IMR-90 (cell line): ENCODE results near the gene ZDHHC14. TPM values are rescaled to one million over a fixed set of nuclear protein-coding genes. Genes with fewer than 3 reads are reported as not detected.

Source experiments
- ATAC-seq: fragments of 200-7000 bp; cut with Tn5 transposase; 2 replicates; pipeline ENCODE4 v1.9.1; 2020; ENCODE audit warnings: low read depth, mild to moderate bottlenecking, moderate library complexity
- BruUV-seq: library from RNA; stranded (reverse); fragments of 400-500 nt; replicated peaks from 2 replicates; lab custom pipeline; 2021; lab: Mats Ljungman, UMichigan
- CTCF ChIA-PET: fragments of 300-600 bp; formaldehyde crosslinking; extraction: SDS; loops from one replicate; lab custom pipeline; 2021; ENCODE audit warnings: antibody characterized with exemption; lab: Yijun Ruan, JAX
- POLR2A ChIA-PET: fragments of 300-600 bp; sonication (Branson Sonifier 250); formaldehyde crosslinking; loops from one replicate; lab custom pipeline; 2022; ENCODE audit warnings: antibody characterized with exemption; ENCODE audit not compliant: unreplicated experiment; lab: Charles Lee
- DNase-seq: peaks from one replicate; pipeline ENCODE4 v3.0.0; 2013
- H2AFZ ChIP-seq: replicated peaks from 2 replicates; pipeline ENCODE3; 2013; ENCODE audit warnings: low read length, mild to moderate bottlenecking; ENCODE audit not compliant: poor library complexity
- H2AK5ac ChIP-seq: 2 replicates; pipeline ENCODE4 v1.6.1; 2013; ENCODE audit warnings: low read depth, low read length, inconsistent platforms
- H2AK9ac ChIP-seq: replicated peaks from 2 replicates; pipeline ENCODE3; 2013; ENCODE audit warnings: mild to moderate bottlenecking, low read depth, low read length, moderate library complexity; ENCODE audit not compliant: poor library complexity
- H2BK120ac ChIP-seq: 2 replicates; pipeline ENCODE4 v1.6.1; 2013; ENCODE audit warnings: low read depth, low read length, inconsistent platforms
- H2BK15ac ChIP-seq: 3 replicates; pipeline ENCODE4 v1.6.1; 2013; ENCODE audit warnings: low read depth, low read length, inconsistent platforms
- H2BK20ac ChIP-seq: 2 replicates; pipeline ENCODE4 v1.6.1; 2013; ENCODE audit warnings: low read depth, mild to moderate bottlenecking, inconsistent platforms, low read length, moderate library complexity
- H2BK5ac ChIP-seq: 2 replicates; pipeline ENCODE4 v1.6.1; 2013; ENCODE audit warnings: mild to moderate bottlenecking, low read depth, low read length, inconsistent platforms; ENCODE audit not compliant: poor library complexity, severe bottlenecking
- H3K14ac ChIP-seq: replicated peaks from 2 replicates; pipeline ENCODE4 v1.6.1; 2013; ENCODE audit warnings: low read depth, low read length, inconsistent platforms
- H3K18ac ChIP-seq: 2 replicates; pipeline ENCODE4 v1.6.1; 2013; ENCODE audit warnings: low read depth, low read length, control low read depth
- H3K23ac ChIP-seq: 2 replicates; pipeline ENCODE4 v1.6.1; 2013; ENCODE audit warnings: low read depth, low read length, inconsistent platforms
- H3K27ac ChIP-seq: 2 replicates; pipeline ENCODE4 v1.5.1; 2013; ENCODE audit warnings: mild to moderate bottlenecking, control low read depth, low read length; ENCODE audit not compliant: insufficient read depth
- H3K27me3 ChIP-seq: 2 replicates; pipeline ENCODE4 v1.6.1; 2013; ENCODE audit warnings: low read length; ENCODE audit not compliant: control insufficient read depth, insufficient read depth
- H3K36me3 ChIP-seq: 2 replicates; pipeline ENCODE4 v1.6.1; 2013; ENCODE audit warnings: low read length, mixed read lengths; ENCODE audit not compliant: control insufficient read depth, insufficient read depth
- H3K4ac ChIP-seq: 2 replicates; pipeline ENCODE4 v1.6.1; 2013; ENCODE audit warnings: low read depth, low read length, inconsistent platforms
- H3K4me1 ChIP-seq: 2 replicates; pipeline ENCODE4 v1.6.1; 2013; ENCODE audit warnings: low read length, mixed read lengths; ENCODE audit not compliant: control insufficient read depth, insufficient read depth
- H3K4me2 ChIP-seq: 2 replicates; pipeline ENCODE4 v1.6.1; 2013; ENCODE audit warnings: low read depth, mild to moderate bottlenecking, control low read depth, low read length, moderate library complexity
- H3K4me3 ChIP-seq: 2 replicates; pipeline ENCODE4 v1.5.1; 2013; ENCODE audit warnings: low read depth, mild to moderate bottlenecking, control low read depth, low read length, moderate library complexity; ENCODE audit not compliant: insufficient read depth
- H3K56ac ChIP-seq: 2 replicates; pipeline ENCODE4 v1.6.1; 2013; ENCODE audit warnings: low read length, inconsistent platforms; ENCODE audit not compliant: insufficient read depth; ENCODE audit errors: extremely low read depth
- H3K79me1 ChIP-seq, 2 experiments: 2 replicates each; pipeline ENCODE4 v1.6.1; 2013; ENCODE audit warnings: low read length in 2 of 2, inconsistent platforms in 1 of 2, low read depth in 1 of 2
- H3K9ac ChIP-seq: 2 replicates; pipeline ENCODE4 v1.6.1; 2013; ENCODE audit warnings: low read depth, low read length, control low read depth
- H3K9me1 ChIP-seq: 2 replicates; pipeline ENCODE4 v1.6.1; 2013; ENCODE audit warnings: low read length, inconsistent platforms; ENCODE audit not compliant: insufficient read depth
- H3K9me3 ChIP-seq: 2 replicates; pipeline ENCODE4 v1.6.1; 2013; ENCODE audit warnings: low read length; ENCODE audit not compliant: control insufficient read depth, insufficient read depth
- H4K20me1 ChIP-seq: 2 replicates; pipeline ENCODE4 v1.6.1; 2013; ENCODE audit warnings: low read length, inconsistent platforms; ENCODE audit not compliant: insufficient read depth
- H4K5ac ChIP-seq: 2 replicates; pipeline ENCODE4 v1.6.1; 2013; ENCODE audit warnings: mild to moderate bottlenecking, low read depth, low read length, control low read depth
- H4K8ac ChIP-seq, 2 experiments: 2 replicates each; pipeline ENCODE4 v1.6.1; 2013; ENCODE audit warnings: low read depth in 2 of 2, low read length in 2 of 2, control low read depth in 1 of 2, inconsistent platforms in 1 of 2
- H4K91ac ChIP-seq: 2 replicates; pipeline ENCODE4 v1.6.1; 2013; ENCODE audit warnings: low read depth, low read length, inconsistent platforms; ENCODE audit not compliant: insufficient read depth
- CHD1 ChIP-seq: IDR thresholded peaks from 2 replicates; pipeline ENCODE4 v1.6.1; 2012; ENCODE audit warnings: low read depth, low read length, improper control_type of control experiment
- FOS ChIP-seq: fragments of 150-350 bp; IDR thresholded peaks from 2 replicates; pipeline ENCODE4 v1.6.1; 2016; ENCODE audit warnings: low read depth, low read length
- MAFK ChIP-seq: IDR thresholded peaks from 2 replicates; pipeline ENCODE4 v1.6.1; 2012; ENCODE audit warnings: low read depth, low read length, improper control_type of control experiment
- MAZ ChIP-seq: IDR thresholded peaks from 2 replicates; pipeline ENCODE4 v1.6.1; 2012; ENCODE audit warnings: low read depth, mild to moderate bottlenecking, low read length, improper control_type of control experiment, moderate library complexity, borderline replicate concordance
- MXI1 ChIP-seq: IDR thresholded peaks from 2 replicates; pipeline ENCODE4 v1.6.1; 2012; ENCODE audit warnings: low read depth, mild to moderate bottlenecking, low read length, moderate library complexity, borderline replicate concordance
- RCOR1 ChIP-seq: IDR thresholded peaks from 2 replicates; pipeline ENCODE4 v1.6.1; 2012; ENCODE audit warnings: mild to moderate bottlenecking, low read length, improper control_type of control experiment; ENCODE audit not compliant: insufficient replicate concordance
- RFX5 ChIP-seq: IDR thresholded peaks from 2 replicates; pipeline ENCODE4 v1.8.0; 2012; ENCODE audit warnings: low read depth, mild to moderate bottlenecking, low read length, moderate library complexity
- SMC3 ChIP-seq: fragments of 150-350 bp; IDR thresholded peaks from 2 replicates; pipeline ENCODE4 v1.6.1; 2016; ENCODE audit warnings: low read depth, mild to moderate bottlenecking, antibody characterized with exemption, low read length, moderate library complexity
- WGBS, 2 experiments: methylation state at CpG; one replicate each; pipeline versions ENCODE4 v1.1.5 to v1.1.7; 2013; ENCODE audit warnings: missing lambda C conversion rate in 2 of 2; ENCODE audit not compliant: insufficient read length in 1 of 2; ENCODE audit errors: extremely low coverage in 2 of 2; 5-methylcytosine and 5-hydroxymethylcytosine counted together
- dilution Hi-C: fragments of 300-500 bp; cut with HindIII; formaldehyde crosslinking; loops from one replicate; pipeline ENCODE4 v1.14.3; 2018; ENCODE audit warnings: low sequenced_read_pairs; ENCODE audit not compliant: unreplicated experiment
- in situ Hi-C: fragments of 300-500 bp; cut with MboI; formaldehyde crosslinking; loops from 3 replicates; pipeline ENCODE4 v1.14.3; 2019; ENCODE audit warnings: low sequenced_read_pairs, inconsistent platforms, mixed read lengths
- intact Hi-C: fragments of 100-400 bp; cut with micrococcal nuclease; formaldehyde crosslinking; loops from 2 replicates; pipeline ENCODE4 v1.10.0; 2022
- polyA plus RNA-seq, 3 experiments: library from polyadenylated mRNA; depleted of rRNA; stranded (reverse); fragments of >200 nt; gene quantifications; 2 replicates each; pipeline ENCODE4 v1.2.3, GENCODE V29; 2012; ENCODE audit warnings: low replicate concordance in 1 of 3
- total RNA-seq: library from RNA; depleted of rRNA; stranded (reverse); fragments of >200 nt; gene quantifications from 2 replicates; pipeline ENCODE4 v1.2.3, GENCODE V29; 2012
- TF ChIP-seq, protein P1 (sequence below): conservative IDR thresholded peaks from 2 replicates; pipeline ENCODE4 v1.5.1; 2012; ENCODE audit warnings: mild to moderate bottlenecking, low read depth, low read length, improper control_type of control experiment
- TF ChIP-seq, protein P2 (sequence below): fragments of 150-350 bp; IDR thresholded peaks from 2 replicates; pipeline ENCODE4 v1.6.1; 2016; ENCODE audit warnings: low read depth, mild to moderate bottlenecking, low read length, moderate library complexity, borderline replicate concordance

The ZDHHC14 gene
- total and polyA plus RNA-seq, 2 of the 4 experiments (the other 2 are of a cell fraction), result 0.90 to 2.0 TPM

DNA sequence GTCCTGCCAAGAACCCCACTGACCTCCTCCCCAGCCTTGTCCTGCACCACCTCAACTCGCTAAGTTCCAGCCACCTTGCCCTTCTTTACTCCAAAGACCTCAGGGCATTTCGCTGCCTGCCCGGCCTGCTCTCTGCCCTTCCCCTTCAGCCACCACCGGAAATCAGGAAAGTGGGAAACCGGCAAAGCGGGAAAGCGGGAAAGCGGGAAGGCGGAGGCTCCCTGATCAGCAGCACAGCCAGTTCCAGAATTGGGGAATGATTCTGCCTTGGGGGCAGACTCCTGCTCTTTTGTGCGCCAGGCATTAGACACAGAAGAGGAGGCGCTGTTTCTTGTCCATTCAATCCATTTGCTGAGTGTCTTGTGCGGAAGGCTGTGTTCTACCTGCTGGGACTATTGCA lies 111.3 kb downstream of the ZDHHC14 start:
- Histone ChIP-seq H3K56ac (no peak overlapping the region), H2AK5ac (no peak overlapping the region), H4K5ac (no peak overlapping the region), H2AK9ac (no peak overlapping the region), H3K27me3 (peaks cover 6% of the 10 kb centered on the region; the same call in 1 of the 2 replicates), H2AFZ (no peak overlapping the region), H2BK120ac (no peak overlapping the region), H4K20me1 (no peaks in the 10 kb centered on the region), H3K36me3 (no peaks in the 10 kb centered on the region), H3K9me3 (0 out of 2 replicates have a peak, but pooled peaks cover 2% of the 10 kb centered on the region), H3K9ac (no peak overlapping the region), H2BK5ac (no peak overlapping the region), H3K14ac (no peak overlapping the region), H3K4ac (no peak overlapping the region), H3K4me1 (no peaks in the 10 kb centered on the region; the same call in 1 of the 2 replicates), H3K23ac (no peak overlapping the region), H3K79me1 (no peaks in the 10 kb centered on the region), H2BK15ac (no peak overlapping the region), H3K18ac (no peak overlapping the region), H3K4me2 (no peak overlapping the region), H2BK20ac (no peak overlapping the region), H3K9me1 (no peaks in the 10 kb centered on the region), H4K91ac (no peak overlapping the region), H3K27ac (no peak overlapping the region), H4K8ac (no peak overlapping the region), H3K4me3 (no peak overlapping the region)
- ATAC-seq (no peak), DNase-seq (no peak)
- 95% methylated on average over 8 of the region's 12 CpGs; no CpG with 5 or more reads in 1 of the 2 experiments for WGBS, 2 experiments
- BruUV-seq, result no TSS peak
- dilution Hi-C loops, result no loop called here
- POLR2A ChIA-PET, result no interaction called here
- in situ Hi-C loops, result no loop called here
- TF ChIP-seq, protein P1, sequence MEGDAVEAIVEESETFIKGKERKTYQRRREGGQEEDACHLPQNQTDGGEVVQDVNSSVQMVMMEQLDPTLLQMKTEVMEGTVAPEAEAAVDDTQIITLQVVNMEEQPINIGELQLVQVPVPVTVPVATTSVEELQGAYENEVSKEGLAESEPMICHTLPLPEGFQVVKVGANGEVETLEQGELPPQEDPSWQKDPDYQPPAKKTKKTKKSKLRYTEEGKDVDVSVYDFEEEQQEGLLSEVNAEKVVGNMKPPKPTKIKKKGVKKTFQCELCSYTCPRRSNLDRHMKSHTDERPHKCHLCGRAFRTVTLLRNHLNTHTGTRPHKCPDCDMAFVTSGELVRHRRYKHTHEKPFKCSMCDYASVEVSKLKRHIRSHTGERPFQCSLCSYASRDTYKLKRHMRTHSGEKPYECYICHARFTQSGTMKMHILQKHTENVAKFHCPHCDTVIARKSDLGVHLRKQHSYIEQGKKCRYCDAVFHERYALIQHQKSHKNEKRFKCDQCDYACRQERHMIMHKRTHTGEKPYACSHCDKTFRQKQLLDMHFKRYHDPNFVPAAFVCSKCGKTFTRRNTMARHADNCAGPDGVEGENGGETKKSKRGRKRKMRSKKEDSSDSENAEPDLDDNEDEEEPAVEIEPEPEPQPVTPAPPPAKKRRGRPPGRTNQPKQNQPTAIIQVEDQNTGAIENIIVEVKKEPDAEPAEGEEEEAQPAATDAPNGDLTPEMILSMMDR, result no peak
- no peak for TF ChIP-seq RCOR1
- TF ChIP-seq FOS, result no peak
- no peak for TF ChIP-seq CHD1
- TF ChIP-seq RFX5, result no peak
- TF ChIP-seq MXI1, result no peak
- TF ChIP-seq, protein P2, sequence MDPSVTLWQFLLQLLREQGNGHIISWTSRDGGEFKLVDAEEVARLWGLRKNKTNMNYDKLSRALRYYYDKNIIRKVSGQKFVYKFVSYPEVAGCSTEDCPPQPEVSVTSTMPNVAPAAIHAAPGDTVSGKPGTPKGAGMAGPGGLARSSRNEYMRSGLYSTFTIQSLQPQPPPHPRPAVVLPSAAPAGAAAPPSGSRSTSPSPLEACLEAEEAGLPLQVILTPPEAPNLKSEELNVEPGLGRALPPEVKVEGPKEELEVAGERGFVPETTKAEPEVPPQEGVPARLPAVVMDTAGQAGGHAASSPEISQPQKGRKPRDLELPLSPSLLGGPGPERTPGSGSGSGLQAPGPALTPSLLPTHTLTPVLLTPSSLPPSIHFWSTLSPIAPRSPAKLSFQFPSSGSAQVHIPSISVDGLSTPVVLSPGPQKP, result no peak
- no peak for TF ChIP-seq MAZ
- no peak for TF ChIP-seq MAFK
- no peak for TF ChIP-seq SMC3
- intact Hi-C loops, result no loop called here
- CTCF ChIA-PET, result no interaction called here
